HL-60 (cell line): ENCODE data around the gene SV2C.

Experiments used
- POLR2AphosphoS5 ChIP-seq: IDR thresholded peaks from 2 replicates; pipeline ENCODE4 v1.6.1; 2012; ENCODE audit warnings: low read depth
- TF ChIP-seq, protein P1 (sequence below): IDR thresholded peaks from one replicate; pipeline ENCODE4 v1.5.1; 2011; ENCODE audit warnings: low read length, control low read depth, inconsistent platforms; ENCODE audit not compliant: insufficient read depth
- TF ChIP-seq, protein P2 (sequence below): IDR thresholded peaks from 2 replicates; pipeline ENCODE4 v1.6.1; 2012; ENCODE audit warnings: low read depth; ENCODE audit not compliant: insufficient replicate concordance

DNA sequence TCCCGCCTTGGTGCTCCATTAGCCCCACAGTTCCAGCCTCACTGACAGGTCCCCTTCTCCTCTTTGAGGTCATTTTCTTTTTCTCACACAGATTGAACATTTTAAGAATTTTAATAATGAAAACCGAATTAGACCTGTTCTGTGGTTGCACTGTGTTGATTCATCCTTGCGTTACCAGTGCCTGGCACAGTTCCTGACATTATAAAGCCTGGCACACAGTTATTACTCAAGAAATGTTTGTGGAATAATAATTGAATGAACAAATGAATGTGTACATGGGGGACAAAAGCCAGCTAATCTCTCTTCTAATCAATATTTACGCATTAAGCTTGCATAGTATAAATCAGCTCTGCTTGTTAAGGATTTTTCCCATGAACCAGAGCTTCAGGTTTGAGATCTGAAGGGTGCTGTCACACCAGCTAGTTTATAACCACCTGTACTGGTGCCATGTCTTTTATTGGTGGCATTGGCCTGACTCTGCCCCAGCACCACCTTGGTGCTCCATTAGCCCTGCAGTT is 80.0 kb downstream of the SV2C start:
- TF ChIP-seq, protein P1, sequence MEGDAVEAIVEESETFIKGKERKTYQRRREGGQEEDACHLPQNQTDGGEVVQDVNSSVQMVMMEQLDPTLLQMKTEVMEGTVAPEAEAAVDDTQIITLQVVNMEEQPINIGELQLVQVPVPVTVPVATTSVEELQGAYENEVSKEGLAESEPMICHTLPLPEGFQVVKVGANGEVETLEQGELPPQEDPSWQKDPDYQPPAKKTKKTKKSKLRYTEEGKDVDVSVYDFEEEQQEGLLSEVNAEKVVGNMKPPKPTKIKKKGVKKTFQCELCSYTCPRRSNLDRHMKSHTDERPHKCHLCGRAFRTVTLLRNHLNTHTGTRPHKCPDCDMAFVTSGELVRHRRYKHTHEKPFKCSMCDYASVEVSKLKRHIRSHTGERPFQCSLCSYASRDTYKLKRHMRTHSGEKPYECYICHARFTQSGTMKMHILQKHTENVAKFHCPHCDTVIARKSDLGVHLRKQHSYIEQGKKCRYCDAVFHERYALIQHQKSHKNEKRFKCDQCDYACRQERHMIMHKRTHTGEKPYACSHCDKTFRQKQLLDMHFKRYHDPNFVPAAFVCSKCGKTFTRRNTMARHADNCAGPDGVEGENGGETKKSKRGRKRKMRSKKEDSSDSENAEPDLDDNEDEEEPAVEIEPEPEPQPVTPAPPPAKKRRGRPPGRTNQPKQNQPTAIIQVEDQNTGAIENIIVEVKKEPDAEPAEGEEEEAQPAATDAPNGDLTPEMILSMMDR, result no peak
- TF ChIP-seq POLR2AphosphoS5, result no peak
- TF ChIP-seq, protein P2, sequence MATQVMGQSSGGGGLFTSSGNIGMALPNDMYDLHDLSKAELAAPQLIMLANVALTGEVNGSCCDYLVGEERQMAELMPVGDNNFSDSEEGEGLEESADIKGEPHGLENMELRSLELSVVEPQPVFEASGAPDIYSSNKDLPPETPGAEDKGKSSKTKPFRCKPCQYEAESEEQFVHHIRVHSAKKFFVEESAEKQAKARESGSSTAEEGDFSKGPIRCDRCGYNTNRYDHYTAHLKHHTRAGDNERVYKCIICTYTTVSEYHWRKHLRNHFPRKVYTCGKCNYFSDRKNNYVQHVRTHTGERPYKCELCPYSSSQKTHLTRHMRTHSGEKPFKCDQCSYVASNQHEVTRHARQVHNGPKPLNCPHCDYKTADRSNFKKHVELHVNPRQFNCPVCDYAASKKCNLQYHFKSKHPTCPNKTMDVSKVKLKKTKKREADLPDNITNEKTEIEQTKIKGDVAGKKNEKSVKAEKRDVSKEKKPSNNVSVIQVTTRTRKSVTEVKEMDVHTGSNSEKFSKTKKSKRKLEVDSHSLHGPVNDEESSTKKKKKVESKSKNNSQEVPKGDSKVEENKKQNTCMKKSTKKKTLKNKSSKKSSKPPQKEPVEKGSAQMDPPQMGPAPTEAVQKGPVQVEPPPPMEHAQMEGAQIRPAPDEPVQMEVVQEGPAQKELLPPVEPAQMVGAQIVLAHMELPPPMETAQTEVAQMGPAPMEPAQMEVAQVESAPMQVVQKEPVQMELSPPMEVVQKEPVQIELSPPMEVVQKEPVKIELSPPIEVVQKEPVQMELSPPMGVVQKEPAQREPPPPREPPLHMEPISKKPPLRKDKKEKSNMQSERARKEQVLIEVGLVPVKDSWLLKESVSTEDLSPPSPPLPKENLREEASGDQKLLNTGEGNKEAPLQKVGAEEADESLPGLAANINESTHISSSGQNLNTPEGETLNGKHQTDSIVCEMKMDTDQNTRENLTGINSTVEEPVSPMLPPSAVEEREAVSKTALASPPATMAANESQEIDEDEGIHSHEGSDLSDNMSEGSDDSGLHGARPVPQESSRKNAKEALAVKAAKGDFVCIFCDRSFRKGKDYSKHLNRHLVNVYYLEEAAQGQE, result no peak
